CD14-positive monocyte (primary cell): Measurements from ENCODE around the gene TOPBP1. TPM values are rescaled to one million over a fixed set of nuclear protein-coding genes. Genes with fewer than 3 reads are reported as not detected.

Source experiments
- DNase-seq, 3 donors: peaks; one replicate each; pipeline ENCODE4 v3.0.0-alpha.2; 2011 to 2022
- H2AFZ ChIP-seq: 2 replicates; pipeline ENCODE4 v1.6.0; 2012; ENCODE audit warnings: mild to moderate bottlenecking, low read depth, low read length, inconsistent platforms; ENCODE audit not compliant: insufficient read depth, poor library complexity, severe bottlenecking
- H3K27ac ChIP-seq, 2 donors: 1 replicate in 1 of 2; 2 replicates in 1 of 2; pipeline ENCODE4 v1.5.1; 2012 to 2013; ENCODE audit warnings: low read length in 2 of 2, control low read depth in 1 of 2, inconsistent platforms in 1 of 2, low read depth in 1 of 2, mild to moderate bottlenecking in 1 of 2
- H3K27me3 ChIP-seq, 2 donors: one replicate each; pipeline versions ENCODE4 v1.6.0 to v1.6.1; 2011 to 2013; ENCODE audit warnings: low read length in 2 of 2; ENCODE audit not compliant: control insufficient read depth in 2 of 2, insufficient read depth in 2 of 2
- H3K36me3 ChIP-seq, 2 donors: replicated peaks in 1 of 2; 1 replicate in 1 of 2; 2 replicates in 1 of 2; pipeline versions ENCODE4 v1.5.1 to v1.6.1; 2012 to 2013; ENCODE audit warnings: low read length in 2 of 2, control low read depth in 1 of 2, inconsistent platforms in 1 of 2, mild to moderate bottlenecking in 1 of 2; ENCODE audit not compliant: insufficient read depth in 2 of 2, control insufficient read depth in 1 of 2
- H3K4me1 ChIP-seq, 2 donors: 1 replicate in 1 of 2; 2 replicates in 1 of 2; pipeline versions ENCODE4 v1.5.1 to v1.6.1; 2012 to 2013; ENCODE audit warnings: low read length in 2 of 2, control low read depth in 1 of 2, inconsistent platforms in 1 of 2, mild to moderate bottlenecking in 1 of 2, moderate library complexity in 1 of 2; ENCODE audit not compliant: insufficient read depth in 2 of 2, control insufficient read depth in 1 of 2
- H3K4me2 ChIP-seq: replicated peaks from 2 replicates; pipeline ENCODE3; 2012; ENCODE audit warnings: low read length, moderate library complexity, mild to moderate bottlenecking; ENCODE audit not compliant: poor library complexity, severe bottlenecking; ENCODE audit errors: extremely low read depth
- H3K4me3 ChIP-seq, 3 experiments: fragments of 200-600 bp in 1 of 3; sonication (generic) in 1 of 3; replicated peaks in 1 of 3; 1 replicate in 2 of 3; 2 replicates in 1 of 3; pipeline ENCODE4 v1.5.1; 2011 to 2013; ENCODE audit warnings: low read length in 3 of 3, mild to moderate bottlenecking in 3 of 3, control low read depth in 2 of 3, low read depth in 2 of 3, inconsistent platforms in 1 of 3, moderate library complexity in 1 of 3
- H3K79me2 ChIP-seq: 2 replicates; pipeline ENCODE4 v1.6.0; 2012; ENCODE audit warnings: mild to moderate bottlenecking, control low read depth, inconsistent platforms, low read length, moderate library complexity; ENCODE audit not compliant: insufficient read depth
- H3K9ac ChIP-seq: 2 replicates; pipeline ENCODE4 v1.6.0; 2017; ENCODE audit warnings: low read length, mild to moderate bottlenecking; ENCODE audit not compliant: insufficient read depth, poor library complexity, severe bottlenecking
- H3K9me3 ChIP-seq, 2 donors: replicated peaks in 1 of 2; 1 replicate in 1 of 2; 2 replicates in 1 of 2; pipeline versions ENCODE4 v1.5.1 to v1.6.1; 2012 to 2013; ENCODE audit warnings: low read length in 2 of 2, control low read depth in 1 of 2; ENCODE audit not compliant: control insufficient read depth in 1 of 2, insufficient read depth in 1 of 2
- H4K20me1 ChIP-seq: 2 replicates; pipeline ENCODE4 v1.6.0; 2012; ENCODE audit warnings: mild to moderate bottlenecking, low read length, control low read depth, moderate library complexity; ENCODE audit not compliant: insufficient read depth
- H3K27ac Mint-ChIP-seq, 7 donors: one replicate each; pipeline ENCODE4 v1.8.0; 2020; ENCODE audit warnings: mild to moderate bottlenecking in 7 of 7, mixed read lengths in 7 of 7, moderate library complexity in 6 of 7, inconsistent platforms in 2 of 7
- H3K27me3 Mint-ChIP-seq, 3 donors: one replicate each; pipeline ENCODE4 v1.8.0; 2021 to 2022; ENCODE audit warnings: low read depth in 3 of 3, mild to moderate bottlenecking in 3 of 3, mixed read lengths in 3 of 3, moderate library complexity in 3 of 3, inconsistent platforms in 1 of 3
- H3K36me3 Mint-ChIP-seq, 2 donors: one replicate each; pipeline ENCODE4 v1.8.0; 2020; ENCODE audit warnings: mixed read lengths in 2 of 2, inconsistent platforms in 1 of 2, mild to moderate bottlenecking in 1 of 2
- H3K4me1 Mint-ChIP-seq: one replicate; pipeline ENCODE4 v1.8.0; 2020; ENCODE audit warnings: mild to moderate bottlenecking, mixed read lengths
- H3K4me3 Mint-ChIP-seq, 2 donors: one replicate each; pipeline ENCODE4 v1.8.0; 2020; ENCODE audit warnings: mild to moderate bottlenecking in 2 of 2, mixed read lengths in 2 of 2, moderate library complexity in 1 of 2
- H3K9me3 Mint-ChIP-seq, 7 donors: one replicate each; pipeline ENCODE4 v1.8.0; 2020 to 2022; ENCODE audit warnings: mixed read lengths in 7 of 7, mild to moderate bottlenecking in 6 of 7, moderate library complexity in 6 of 7, inconsistent platforms in 2 of 7
- whole genome bisulfite sequencing: methylation state at CpG from one replicate; pipeline ENCODE4 v1.1.5; 2013; ENCODE audit warnings: missing lambda C conversion rate; ENCODE audit not compliant: insufficient coverage; 5-methylcytosine and 5-hydroxymethylcytosine counted together
- intact Hi-C, 2 donors: fragments of 100-400 bp; cut with micrococcal nuclease; formaldehyde crosslinking; loops; one replicate each; pipeline versions ENCODE4 v1.15.0 to v1.15.1; 2023
- polyA plus RNA-seq, 3 donors: library from polyadenylated mRNA; depleted of rRNA in 1 of 3; unstranded in 2 of 3; stranded (reverse) in 1 of 3; fragments of 300-500 nt in 2 of 3; fragments of >200 nt in 1 of 3; fragmentation: Illumina TruSeq in 2 of 3; gene quantifications; 1 replicate in 2 of 3; 2 replicates in 1 of 3; pipeline ENCODE4 v1.2.3, GENCODE V29; 2012 to 2021
- TF ChIP-seq, protein P1 (sequence below): fragments of 200-600 bp; IDR thresholded peaks from one replicate; pipeline ENCODE4 v1.8.0; 2022; ENCODE audit warnings: antibody characterized with exemption, mild to moderate bottlenecking

TOPBP1 gene
- polyA plus RNA-seq, 3 donors: 4.9 to 24.3 (median 7.0) TPM

- H3K9me3 Mint-ChIP-seq: peaks cover 0 to 10% (median 0%) of the 10 kb centered on the region in 7 donors
- peaks cover 0 to 2% (median 0%) of the 10 kb centered on the region in 3 donors for H3K27me3 Mint-ChIP-seq
- Histone ChIP-seq H3K36me3 (peaks cover 84 to 98% of the 10 kb centered on the region in 2 donors), H4K20me1 (no peaks in the 10 kb centered on the region), H2AFZ (no peak overlapping the region), H3K4me3 (no peak overlapping the region), H3K27ac (no peak overlapping the region), H3K9me3 (no peaks in the 10 kb centered on the region), H3K79me2 (no peaks in the 10 kb centered on the region), H3K4me1 (no peaks in the 10 kb centered on the region), H3K9ac (no peak overlapping the region), H3K27me3 (no peaks in the 10 kb centered on the region), H3K4me2 (no peak overlapping the region)
- intact Hi-C loops: no loop called here
- 100% methylated on average over 2 of the region's 2 CpGs for WGBS
- H3K4me3 Mint-ChIP-seq: no peak overlapping the region
- no peak overlapping the region for H3K27ac Mint-ChIP-seq
- TF ChIP-seq, protein P1, sequence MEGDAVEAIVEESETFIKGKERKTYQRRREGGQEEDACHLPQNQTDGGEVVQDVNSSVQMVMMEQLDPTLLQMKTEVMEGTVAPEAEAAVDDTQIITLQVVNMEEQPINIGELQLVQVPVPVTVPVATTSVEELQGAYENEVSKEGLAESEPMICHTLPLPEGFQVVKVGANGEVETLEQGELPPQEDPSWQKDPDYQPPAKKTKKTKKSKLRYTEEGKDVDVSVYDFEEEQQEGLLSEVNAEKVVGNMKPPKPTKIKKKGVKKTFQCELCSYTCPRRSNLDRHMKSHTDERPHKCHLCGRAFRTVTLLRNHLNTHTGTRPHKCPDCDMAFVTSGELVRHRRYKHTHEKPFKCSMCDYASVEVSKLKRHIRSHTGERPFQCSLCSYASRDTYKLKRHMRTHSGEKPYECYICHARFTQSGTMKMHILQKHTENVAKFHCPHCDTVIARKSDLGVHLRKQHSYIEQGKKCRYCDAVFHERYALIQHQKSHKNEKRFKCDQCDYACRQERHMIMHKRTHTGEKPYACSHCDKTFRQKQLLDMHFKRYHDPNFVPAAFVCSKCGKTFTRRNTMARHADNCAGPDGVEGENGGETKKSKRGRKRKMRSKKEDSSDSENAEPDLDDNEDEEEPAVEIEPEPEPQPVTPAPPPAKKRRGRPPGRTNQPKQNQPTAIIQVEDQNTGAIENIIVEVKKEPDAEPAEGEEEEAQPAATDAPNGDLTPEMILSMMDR: no peak
- no peak for DNase-seq
- H3K36me3 Mint-ChIP-seq: peaks cover 74 to 84% of the 10 kb centered on the region in 2 donors
- H3K4me1 Mint-ChIP-seq: no peaks in the 10 kb centered on the region
These were observed 18.1 kb downstream of the TOPBP1 start for GRCh38 chr3:133643611-133644010.

GRCh38 chr3:133641254-133641653 lies 20.5 kb downstream of the TOPBP1 start:
- Histone ChIP-seq H3K4me2 (no peak overlapping the region), H3K9ac (no peak overlapping the region), H3K27ac (no peak overlapping the region), H3K27me3 (no peaks in the 10 kb centered on the region), H4K20me1 (no peaks in the 10 kb centered on the region), H2AFZ (no peak overlapping the region), H3K4me3 (no peak overlapping the region), H3K9me3 (no peaks in the 10 kb centered on the region), H3K79me2 (peaks cover 3% of the 10 kb centered on the region), H3K4me1 (no peaks in the 10 kb centered on the region), H3K36me3 (peaks cover 82 to 98% of the 10 kb centered on the region in 2 donors)
- H3K27ac Mint-ChIP-seq: no peak overlapping the region
- H3K4me3 Mint-ChIP-seq: no peak overlapping the region
- no peaks in the 10 kb centered on the region for H3K4me1 Mint-ChIP-seq
- WGBS: no CpG with 5 or more reads among the region's 4 CpGs
- TF ChIP-seq, protein P1: no peak
- DNase-seq: no peak
- H3K27me3 Mint-ChIP-seq: peaks cover 0 to under 1% (median 0%) of the 10 kb centered on the region in 3 donors
- peaks cover 79 to 87% of the 10 kb centered on the region in 2 donors for H3K36me3 Mint-ChIP-seq
- peaks cover 0 to 12% (median 0%) of the 10 kb centered on the region in 7 donors for H3K9me3 Mint-ChIP-seq
- intact Hi-C loops: no loop called here
